Lung (tissue), 12 donors: ENCODE results near the gene USP53. TPM values are rescaled to one million over a fixed set of nuclear protein-coding genes. Genes with fewer than 3 reads are reported as not detected.

ENCODE experiments used
- ATAC-seq: fragments of 200-7000 bp; cut with Tn5 transposase; one replicate; pipeline ENCODE4 v1.9.1; 2020; ENCODE audit warnings: moderate number of reproducible peaks; ENCODE audit not compliant: insufficient read depth, low FRiP score
- DNase-seq, 3 donors: peaks; one replicate each; pipeline ENCODE4 v3.0.0-alpha.2; 2013 to 2017
- H3K27ac ChIP-seq, 2 donors: one replicate each; pipeline ENCODE4 v1.5.1; 2013; ENCODE audit warnings: mild to moderate bottlenecking in 2 of 2, moderate library complexity in 2 of 2, control low read depth in 1 of 2, inconsistent platforms in 1 of 2, low read depth in 1 of 2, low read length in 1 of 2
- H3K27me3 ChIP-seq, 3 donors: one replicate each; pipeline ENCODE4 v1.5.1; 2013; ENCODE audit warnings: low read length in 2 of 3; ENCODE audit not compliant: control insufficient read depth in 3 of 3, insufficient read depth in 3 of 3
- H3K36me3 ChIP-seq, 4 donors: one replicate each; pipeline ENCODE4 v1.5.1; 2013; ENCODE audit warnings: low read length in 4 of 4, mild to moderate bottlenecking in 1 of 4, moderate library complexity in 1 of 4; ENCODE audit not compliant: control insufficient read depth in 4 of 4, insufficient read depth in 4 of 4
- H3K4me1 ChIP-seq, 5 donors: one replicate each; pipeline ENCODE4 v1.5.1; 2013; ENCODE audit warnings: low read length in 5 of 5, mild to moderate bottlenecking in 2 of 5, moderate library complexity in 1 of 5; ENCODE audit not compliant: control insufficient read depth in 5 of 5, insufficient read depth in 5 of 5
- H3K4me3 ChIP-seq: one replicate; pipeline ENCODE4 v1.5.1; 2013; ENCODE audit warnings: mild to moderate bottlenecking, control low read depth, moderate library complexity
- H3K9ac ChIP-seq, 2 donors: one replicate each; pipeline ENCODE4 v1.5.1; 2013; ENCODE audit warnings: low read length in 2 of 2, control low read depth in 1 of 2; ENCODE audit not compliant: insufficient read depth in 1 of 2
- H3K9me3 ChIP-seq, 4 donors: one replicate each; pipeline ENCODE4 v1.5.1; 2013; ENCODE audit warnings: low read length in 3 of 4, mild to moderate bottlenecking in 1 of 4, moderate library complexity in 1 of 4; ENCODE audit not compliant: control insufficient read depth in 4 of 4, insufficient read depth in 3 of 4
- WGBS, 2 donors: extraction: QIAGEN DNeasy Blood & Tissue Kit; methylation state at CpG; one replicate each; pipeline ENCODE4 v1.1.7; 2013; 5-methylcytosine and 5-hydroxymethylcytosine counted together
- polyA plus RNA-seq, 2 donors: library from polyadenylated mRNA; stranded (reverse); fragments of 200-250 nt; gene quantifications; one replicate each; pipeline ENCODE4 v1.2.1, GENCODE V29; 2013
- total RNA-seq, 2 donors: library from RNA; depleted of rRNA in 1 of 2; stranded (reverse); fragments of >200 nt in 1 of 2; gene quantifications; one replicate each; pipeline ENCODE4 v1.2.1, GENCODE V29; 2014 to 2021
- TF ChIP-seq, protein P1 (sequence below): IDR thresholded peaks from 2 replicates; pipeline ENCODE4 v1.5.1; 2012; ENCODE audit warnings: mild to moderate bottlenecking; ENCODE audit errors: control extremely low read depth, extremely low read depth
- donor health status: control.
- donor health status: control.
- donor health status: Bipolar disorder and iron deficiency.
- donor health status: healthy.
- donor health status: DM: yes; HTN: yes; CAD: no.

USP53 gene
- total and polyA plus RNA-seq, 4 donors = 13.0 to 54.6 (median 26.3) TPM

DNA sequence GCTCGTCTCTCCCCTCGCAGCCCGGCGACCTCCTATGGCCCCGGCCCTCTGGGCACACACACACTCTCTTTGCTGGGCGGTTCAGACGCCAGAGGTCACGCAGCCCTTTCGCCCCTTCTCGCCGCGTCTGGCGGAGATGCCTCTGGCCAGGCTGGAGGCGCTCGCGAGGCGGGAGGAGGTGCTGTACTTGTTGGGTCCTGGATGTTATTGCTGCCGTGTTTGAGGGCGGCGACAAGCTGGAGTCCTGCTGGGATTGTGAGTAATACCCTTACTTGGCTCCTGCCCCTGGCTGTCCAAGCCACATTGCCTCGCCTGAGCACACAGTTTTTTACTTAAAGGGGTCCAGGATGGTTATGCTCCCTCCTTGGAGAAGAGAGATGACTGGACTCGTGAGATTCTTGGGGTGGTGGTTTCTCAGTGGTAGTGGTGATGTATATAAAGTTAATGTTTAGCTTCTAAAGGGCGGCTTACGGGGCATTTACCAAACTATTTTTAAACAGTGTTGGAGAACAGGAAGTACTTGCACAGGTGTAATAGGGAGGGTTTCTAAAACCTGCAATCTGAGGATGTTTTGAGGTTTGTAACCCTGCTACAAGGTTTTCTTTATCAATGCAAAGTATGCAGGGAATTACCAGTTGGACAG is 572 bp downstream of the USP53 start:
- Histone ChIP-seq H3K27ac (peak overlapping the region; percentile 94 to 98), H3K9ac (peak overlapping the region; percentile 74 to 82), H3K4me3 (peak overlapping the region; percentile 95), H3K9me3 (no peaks in the 10 kb centered on the region), H3K36me3 (peaks cover 0 to 5% (median 0%) of the 10 kb centered on the region in 4 donors), H3K4me1 (peaks cover 0 to 26% (median 0%) of the 10 kb centered on the region in 5 donors), H3K27me3 (no peaks in the 10 kb centered on the region)
- TF ChIP-seq, protein P1, sequence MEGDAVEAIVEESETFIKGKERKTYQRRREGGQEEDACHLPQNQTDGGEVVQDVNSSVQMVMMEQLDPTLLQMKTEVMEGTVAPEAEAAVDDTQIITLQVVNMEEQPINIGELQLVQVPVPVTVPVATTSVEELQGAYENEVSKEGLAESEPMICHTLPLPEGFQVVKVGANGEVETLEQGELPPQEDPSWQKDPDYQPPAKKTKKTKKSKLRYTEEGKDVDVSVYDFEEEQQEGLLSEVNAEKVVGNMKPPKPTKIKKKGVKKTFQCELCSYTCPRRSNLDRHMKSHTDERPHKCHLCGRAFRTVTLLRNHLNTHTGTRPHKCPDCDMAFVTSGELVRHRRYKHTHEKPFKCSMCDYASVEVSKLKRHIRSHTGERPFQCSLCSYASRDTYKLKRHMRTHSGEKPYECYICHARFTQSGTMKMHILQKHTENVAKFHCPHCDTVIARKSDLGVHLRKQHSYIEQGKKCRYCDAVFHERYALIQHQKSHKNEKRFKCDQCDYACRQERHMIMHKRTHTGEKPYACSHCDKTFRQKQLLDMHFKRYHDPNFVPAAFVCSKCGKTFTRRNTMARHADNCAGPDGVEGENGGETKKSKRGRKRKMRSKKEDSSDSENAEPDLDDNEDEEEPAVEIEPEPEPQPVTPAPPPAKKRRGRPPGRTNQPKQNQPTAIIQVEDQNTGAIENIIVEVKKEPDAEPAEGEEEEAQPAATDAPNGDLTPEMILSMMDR = no peak
- 0% methylated on average over 24 of the region's 24 CpGs for WGBS, 2 donors
- ATAC-seq (peak; percentile 73), DNase-seq (peak; percentile 78 to 81 (median 79))

DNA sequence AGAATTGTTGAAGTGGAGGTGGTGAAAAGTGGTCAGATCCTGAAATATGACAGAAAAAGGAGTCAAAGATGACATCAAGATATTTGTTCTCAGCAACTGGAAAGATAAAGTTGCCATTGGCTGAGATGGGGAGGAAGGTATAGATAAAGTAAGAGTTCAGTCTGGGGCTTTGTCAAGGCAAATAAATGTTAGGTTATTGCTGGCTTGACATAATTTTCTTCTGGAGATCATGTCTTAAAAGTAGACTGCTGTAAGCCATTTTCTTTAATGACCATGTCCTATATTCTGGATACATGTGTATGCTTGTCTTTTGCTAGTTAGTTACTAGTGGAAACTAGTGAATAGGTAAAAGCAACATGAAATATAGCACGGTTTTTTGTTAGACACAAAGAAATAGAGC is 5.6 kb downstream of the USP53 start:
- Histone ChIP-seq H3K4me3 (no peak overlapping the region), H3K4me1 (peaks cover 0 to 11% (median 0%) of the 10 kb centered on the region in 5 donors), H3K36me3 (peaks cover 3 to 14% (median 6%) of the 10 kb centered on the region in 4 donors), H3K9me3 (no peaks in the 10 kb centered on the region), H3K27ac (no peak overlapping the region), H3K27me3 (no peaks in the 10 kb centered on the region), H3K9ac (no peak overlapping the region)
- no peak for DNase-seq
- TF ChIP-seq, protein P1 = no peak
- ATAC-seq = no peak
- 97 to 99% methylated on average over 1 of the region's 1 CpG for WGBS, 2 donors

DNA sequence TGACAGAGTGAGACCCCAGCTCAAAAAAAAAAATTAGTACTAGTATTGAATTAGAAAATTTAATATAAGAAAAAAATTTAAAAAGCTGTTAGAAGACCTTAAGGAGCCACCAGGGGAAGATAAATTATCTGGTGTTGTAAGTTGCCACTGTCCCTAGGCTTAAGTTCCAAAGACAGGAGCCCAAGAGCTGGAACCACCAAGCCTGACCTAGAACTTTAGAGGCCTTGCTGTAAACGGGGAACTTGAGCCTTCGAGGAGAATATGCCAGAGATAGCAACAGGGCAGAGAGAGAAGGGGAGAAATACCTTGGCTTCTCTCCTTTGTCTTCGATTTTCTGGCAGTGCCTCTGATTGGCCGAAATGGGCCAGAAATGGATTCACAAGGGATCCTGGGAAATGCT is 8.9 kb downstream of the USP53 start:
- Histone ChIP-seq H3K27ac (no peak overlapping the region), H3K36me3 (peaks cover 3 to 17% (median 6%) of the 10 kb centered on the region in 4 donors), H3K9me3 (no peaks in the 10 kb centered on the region), H3K27me3 (no peaks in the 10 kb centered on the region), H3K4me1 (peaks cover 0 to 11% (median 0%) of the 10 kb centered on the region in 5 donors), H3K9ac (no peak overlapping the region), H3K4me3 (no peak overlapping the region)
- TF ChIP-seq, protein P1 = no peak
- no peak for ATAC-seq
- DNase-seq = no peak
- 83 to 84% methylated on average over 4 of the region's 4 CpGs for WGBS, 2 donors

DNA sequence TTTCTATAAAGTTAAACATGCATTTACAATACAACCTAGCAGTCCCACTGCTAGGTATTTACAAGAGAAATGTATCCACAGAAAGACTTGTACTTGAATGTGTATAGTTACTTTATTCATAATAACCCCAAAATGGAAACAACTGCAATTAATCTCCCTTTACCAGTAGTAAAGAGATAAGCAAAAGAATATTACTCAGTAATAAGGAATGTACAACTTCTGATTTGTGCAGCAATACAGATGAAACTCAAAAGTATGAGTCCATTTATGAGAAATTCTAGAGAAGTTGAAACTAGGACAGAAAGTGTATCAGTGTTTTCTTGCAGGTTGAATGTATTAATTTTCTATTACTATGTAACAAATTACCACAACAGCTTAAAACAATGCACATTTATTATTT is 15.2 kb downstream of the USP53 start:
- ATAC-seq (no peak), DNase-seq (no peak)
- Histone ChIP-seq H3K4me1 (peaks cover 0 to 14% (median 0%) of the 10 kb centered on the region in 5 donors), H3K36me3 (peaks cover 0 to 14% (median 5%) of the 10 kb centered on the region in 4 donors), H3K27ac (no peak overlapping the region), H3K9ac (no peak overlapping the region), H3K27me3 (no peaks in the 10 kb centered on the region), H3K4me3 (no peak overlapping the region), H3K9me3 (no peaks in the 10 kb centered on the region)
- TF ChIP-seq, protein P1 = no peak
